GM21825 (cell line): ENCODE results near the gene PGM1.
A peak's percentile ranks its signal among the peaks of the same experiment; 100 is the strongest.

Experiments
- ATAC-seq: cut with Tn5 transposase; IDR thresholded peaks from one replicate; pipeline ENCODE4 v1.9.1; 2021; ENCODE audit warnings: mild to moderate bottlenecking, moderate library complexity; ENCODE audit not compliant: unreplicated experiment

Gene PGM1

DNA sequence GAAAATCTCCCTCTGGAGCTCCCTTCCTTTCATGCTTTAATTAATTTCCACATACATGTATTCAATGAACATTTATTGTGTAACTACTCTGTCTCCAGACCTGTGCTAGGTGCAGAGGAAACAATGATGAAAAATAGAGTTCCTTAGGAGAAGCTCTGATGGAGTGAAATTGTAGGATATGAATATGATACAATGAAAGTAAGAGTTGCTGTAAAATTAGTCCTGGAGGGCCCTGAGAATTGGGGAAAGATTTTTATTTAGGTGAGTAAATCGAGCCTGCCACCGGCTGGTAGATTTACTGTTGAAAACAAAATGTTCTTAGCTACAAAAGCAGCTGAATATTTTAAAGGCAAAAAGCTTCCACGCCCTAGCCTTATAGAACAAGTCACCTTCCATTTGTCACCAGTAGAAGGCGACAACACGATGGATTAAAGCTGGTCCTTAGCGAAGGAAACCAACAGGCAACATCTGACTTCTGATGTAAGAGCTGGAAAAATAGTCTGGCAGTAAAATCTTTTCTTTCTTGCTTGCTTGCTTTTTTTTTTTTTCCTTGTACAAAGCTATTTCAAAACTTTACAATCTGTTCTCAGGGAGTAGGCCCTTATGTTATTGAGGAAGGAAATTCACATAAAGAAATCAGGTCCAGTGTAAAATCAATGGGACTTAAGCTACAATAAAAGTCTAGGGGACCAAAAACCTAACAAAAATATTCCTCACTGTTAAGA, 98.7 kb downstream of the PGM1 start:
- no peak for ATAC-seq

DNA sequence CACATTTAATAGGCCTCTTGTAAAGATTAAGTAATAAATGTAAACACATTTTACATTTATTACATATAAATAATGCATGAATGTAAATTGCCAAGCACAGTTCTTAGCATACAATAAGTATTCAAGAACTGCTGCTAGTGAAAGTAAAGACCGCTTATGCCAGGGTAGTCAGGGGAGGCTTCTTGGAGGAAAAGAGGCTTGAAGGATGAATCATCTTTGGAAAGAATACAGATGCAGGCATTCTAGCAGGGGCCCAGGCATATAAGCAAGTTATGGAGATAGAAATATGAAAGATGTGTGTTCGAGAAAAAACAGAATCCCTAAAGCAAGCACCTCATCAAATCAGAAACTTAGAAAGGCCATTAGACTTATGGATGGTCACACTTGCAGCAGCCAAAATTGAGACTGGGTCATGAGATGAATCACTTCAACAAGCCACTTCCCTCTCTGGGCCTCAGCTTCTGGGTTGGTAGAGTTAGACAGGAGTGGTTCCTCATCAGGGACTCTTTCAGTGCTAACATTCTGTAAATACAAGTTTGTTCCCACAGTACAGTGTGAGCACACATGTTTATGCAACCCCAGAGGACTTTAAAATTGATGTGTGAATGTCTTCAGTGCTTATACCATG, 100.8 kb downstream of the PGM1 start:
- peak; percentile 61 for ATAC-seq

DNA sequence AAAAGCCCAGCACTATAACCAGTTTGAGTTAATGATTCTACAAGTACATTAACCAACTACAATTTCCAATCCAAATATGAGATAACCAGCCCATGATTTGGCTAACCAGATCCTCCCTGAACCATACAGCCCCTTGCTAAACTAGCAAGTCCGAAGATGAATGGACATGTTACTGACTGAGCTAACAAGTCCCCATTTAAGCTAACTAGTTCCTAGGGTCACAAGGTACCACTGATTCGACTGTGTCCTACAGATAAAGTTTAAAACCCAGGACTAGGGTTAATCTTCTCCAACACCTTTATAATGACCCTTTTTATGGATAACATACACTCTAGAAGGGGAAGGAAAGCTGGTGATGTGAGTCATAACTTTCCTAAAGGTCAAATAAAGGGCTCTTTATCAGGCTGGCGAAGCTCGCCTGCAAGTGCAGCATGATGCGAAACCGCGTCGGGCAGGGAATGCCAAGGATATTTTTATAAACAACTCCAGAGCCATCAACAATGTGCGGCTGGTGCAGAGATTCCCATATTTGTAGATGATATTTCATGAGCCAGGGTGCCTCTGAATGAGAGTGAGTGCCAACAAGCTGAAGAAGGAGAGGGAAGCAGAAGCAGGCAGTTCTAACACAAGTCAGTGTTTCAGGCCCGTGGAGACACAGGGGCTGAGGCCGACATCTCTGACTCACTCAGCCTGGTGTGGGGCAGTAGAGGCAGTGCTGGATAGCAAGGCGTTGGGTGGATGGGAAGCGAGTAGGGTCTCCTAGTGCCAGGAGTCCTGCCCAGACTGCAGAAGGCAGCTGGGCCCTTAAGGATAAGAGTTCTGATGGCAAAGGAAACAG, 105.0 kb downstream of the PGM1 start:
- ATAC-seq, result no peak

DNA sequence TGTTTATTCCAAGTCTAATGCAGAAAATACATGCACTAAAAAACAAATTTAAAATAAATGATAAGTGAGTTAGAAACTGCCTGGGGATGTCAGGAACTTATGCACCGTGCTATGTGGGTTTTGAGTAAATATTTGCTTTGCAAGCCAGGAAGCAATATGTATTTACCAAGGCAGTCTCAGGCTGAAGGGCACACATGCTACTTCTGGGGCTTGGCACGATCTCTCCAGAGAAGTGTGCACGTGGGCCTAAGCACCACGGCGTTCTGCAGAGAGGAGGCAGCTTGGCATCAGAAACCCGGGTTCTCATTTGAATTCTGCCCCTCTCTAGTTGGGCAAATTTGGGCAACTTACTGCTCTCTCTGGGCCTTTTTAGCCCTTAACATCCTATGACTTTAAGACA, 108.0 kb downstream of the PGM1 start:
- ATAC-seq, result no peak

DNA sequence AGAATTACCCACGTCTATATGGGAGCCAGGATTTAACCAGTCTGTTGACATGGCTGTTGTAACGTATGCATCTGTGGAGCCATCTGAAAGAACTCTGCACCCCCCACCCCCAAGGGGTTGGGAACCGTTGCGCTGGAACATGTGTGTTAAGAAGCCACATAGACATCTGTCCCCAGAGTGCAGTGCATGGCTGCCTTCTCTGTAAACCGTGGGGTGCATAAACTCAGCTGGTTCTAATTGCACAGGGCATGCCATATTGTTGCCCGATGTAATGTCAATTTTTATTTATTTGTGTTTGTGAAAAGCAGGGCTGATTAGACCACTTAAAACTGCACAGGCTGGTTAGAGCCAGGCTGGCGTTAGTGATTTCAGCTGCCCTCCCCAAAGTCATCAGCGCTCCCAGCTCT, 110.5 kb downstream of the PGM1 start:
- no peak for ATAC-seq

DNA sequence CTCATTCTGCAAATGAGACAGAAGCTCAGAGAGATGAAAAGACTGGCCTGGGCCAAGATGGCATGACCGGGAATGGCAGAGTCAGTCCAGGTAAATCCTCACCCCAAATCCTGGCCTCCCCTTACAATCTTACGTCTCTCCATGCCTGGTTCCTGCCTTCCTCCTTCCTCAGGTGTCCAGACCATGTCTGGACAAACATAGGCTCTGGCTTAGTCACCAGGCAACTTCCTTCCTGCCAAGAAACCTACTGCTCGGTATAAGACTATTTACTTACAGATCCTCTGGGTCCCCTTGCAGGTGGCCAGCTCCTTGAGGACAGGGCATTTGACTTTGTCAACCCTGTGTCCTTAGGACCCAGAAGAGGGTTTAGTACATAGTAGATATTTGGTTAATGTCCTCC, 111.2 kb downstream of the PGM1 start:
- no peak for ATAC-seq

DNA sequence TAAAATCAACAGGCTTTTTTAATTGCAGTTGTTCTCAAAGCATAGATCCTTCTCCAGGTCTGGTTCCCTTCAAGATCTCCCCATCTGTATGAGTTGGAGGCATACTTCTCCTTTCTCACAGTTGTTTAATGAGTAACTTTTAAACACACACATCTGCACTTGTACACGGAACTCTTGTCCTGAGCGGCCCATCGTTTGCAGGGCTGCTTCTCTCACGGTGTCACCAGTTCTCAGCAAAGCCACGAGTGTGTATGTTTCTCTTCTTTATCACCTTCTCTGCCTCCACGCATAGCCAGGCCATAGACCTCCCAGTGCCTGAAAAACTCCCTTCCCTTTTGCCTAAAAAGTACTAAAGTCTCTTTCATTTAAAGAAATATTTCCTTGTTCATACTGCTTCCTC, 111.9 kb downstream of the PGM1 start:
- peak; percentile 95 for ATAC-seq

DNA sequence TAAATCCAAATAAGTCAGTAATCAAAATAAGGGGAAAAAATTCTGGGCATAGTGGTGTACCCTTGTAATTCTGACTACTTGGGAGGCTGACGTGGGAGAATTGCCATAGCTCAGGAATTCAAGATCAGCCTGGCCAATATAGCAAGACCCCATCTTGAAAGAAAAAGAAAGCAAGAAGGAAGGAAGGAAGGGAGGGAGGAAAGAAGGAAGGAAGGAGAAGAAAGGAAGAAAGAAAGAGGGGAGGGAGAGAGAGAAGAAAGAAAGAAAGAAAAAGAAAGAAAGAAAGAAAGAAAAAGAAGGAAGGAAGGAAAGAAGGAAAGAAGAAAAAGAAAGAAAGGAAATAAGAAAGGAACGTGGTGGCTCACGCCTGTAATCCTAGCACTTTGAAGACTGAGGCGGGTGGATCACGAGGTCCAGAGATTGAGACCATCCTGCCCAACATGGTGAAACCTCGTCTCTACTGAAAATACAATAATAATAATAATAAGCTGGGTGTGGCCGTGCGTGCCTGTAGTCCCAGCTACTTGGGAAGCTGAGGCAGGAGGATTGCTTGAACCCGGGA, 116.1 kb downstream of the PGM1 start:
- ATAC-seq, result no peak
